MM.1S (cell line): ENCODE results near the gene ZNF212.

Source experiments
- DNase-seq: peaks from one replicate; pipeline ENCODE4 v3.0.0-alpha.2; 2015
- H2AFZ ChIP-seq: fragments of 300-600 bp; sonication (generic); 2 replicates; pipeline ENCODE4 v1.6.0; 2016; ENCODE audit warnings: antibody characterized with exemption, low read length
- H3F3A ChIP-seq: fragments of 300-600 bp; sonication (generic); 2 replicates; pipeline ENCODE4 v1.6.1; 2016; ENCODE audit warnings: mild to moderate bottlenecking, antibody characterized with exemption, low read length, moderate library complexity, mixed read lengths; ENCODE audit not compliant: insufficient read depth
- H3K27ac ChIP-seq: fragments of 300-600 bp; sonication (generic); 2 replicates; pipeline ENCODE4 v1.5.1; 2016; ENCODE audit warnings: mild to moderate bottlenecking, low read length
- H3K27me3 ChIP-seq: fragments of 300-600 bp; sonication (generic); replicated peaks from 2 replicates; pipeline ENCODE4 v1.6.0; 2016; ENCODE audit warnings: low read length; ENCODE audit not compliant: insufficient read depth
- H3K36me3 ChIP-seq: fragments of 300-600 bp; sonication (generic); replicated peaks from 2 replicates; pipeline ENCODE4 v1.6.1; 2016; ENCODE audit warnings: mild to moderate bottlenecking, low read length, mixed read lengths; ENCODE audit not compliant: insufficient read depth
- H3K4me1 ChIP-seq: fragments of 300-600 bp; sonication (generic); 2 replicates; pipeline ENCODE4 v1.6.1; 2016; ENCODE audit warnings: low read length, mixed read lengths
- H3K4me2 ChIP-seq: fragments of 300-600 bp; sonication (generic); 2 replicates; pipeline ENCODE4 v1.6.0; 2016; ENCODE audit warnings: low read depth, low read length
- H3K4me3 ChIP-seq: fragments of 300-600 bp; sonication (generic); 2 replicates; pipeline ENCODE4 v1.5.1; 2016; ENCODE audit warnings: low read length, mixed read lengths
- H3K79me2 ChIP-seq: fragments of 300-600 bp; sonication (generic); 2 replicates; pipeline ENCODE4 v1.6.1; 2016; ENCODE audit warnings: mixed run types, low read length, mixed read lengths
- H3K9ac ChIP-seq: fragments of 300-600 bp; sonication (generic); 2 replicates; pipeline ENCODE4 v1.6.1; 2016; ENCODE audit warnings: low read length, mixed read lengths
- H3K9me2 ChIP-seq: fragments of 300-600 bp; sonication (generic); replicated peaks from 2 replicates; pipeline ENCODE4 v1.6.1; 2016; ENCODE audit warnings: mild to moderate bottlenecking, low read length, mixed read lengths; ENCODE audit not compliant: insufficient read depth
- H3K9me3 ChIP-seq: fragments of 300-600 bp; sonication (generic); replicated peaks from 2 replicates; pipeline ENCODE4 v1.6.1; 2016; ENCODE audit warnings: mild to moderate bottlenecking, low read length, mixed read lengths; ENCODE audit not compliant: insufficient read depth
- H4K20me1 ChIP-seq: fragments of 300-600 bp; sonication (generic); 2 replicates; pipeline ENCODE4 v1.6.1; 2016; ENCODE audit warnings: mild to moderate bottlenecking, low read length, moderate library complexity, mixed read lengths; ENCODE audit not compliant: insufficient read depth
- CTCF ChIP-seq: fragments of 300-600 bp; sonication (generic); IDR thresholded peaks from 2 replicates; pipeline ENCODE4 v1.5.1; 2016; ENCODE audit warnings: antibody characterized with exemption, low read length, mixed read lengths
- EZH2 ChIP-seq: fragments of 300-600 bp; sonication (generic); optimal IDR thresholded peaks from 2 replicates; pipeline ENCODE3; 2017; ENCODE audit warnings: low read depth, mild to moderate bottlenecking, antibody characterized with exemption, low read length, mixed read lengths
- EZH2phosphoT487 ChIP-seq: fragments of 300-600 bp; sonication (generic); IDR thresholded peaks from 2 replicates; pipeline ENCODE4 v1.6.1; 2018; ENCODE audit warnings: antibody characterized with exemption, low read length

Gene ZNF212

GRCh38 chr7:149226840-149227494, 12.5 kb upstream of the ZNF212 start:
- H3K9ac ChIP-seq: no peak overlapping the region
- H3K4me1 ChIP-seq: no peaks in the 10 kb centered on the region
- H3K4me2 ChIP-seq: no peak overlapping the region
- peaks cover 6% of the 10 kb centered on the region; the same call in 1 of the 2 replicates for H3K36me3 ChIP-seq
- H2AFZ ChIP-seq: no peak overlapping the region
- no peaks in the 10 kb centered on the region for H3K27me3 ChIP-seq
- no peaks in the 10 kb centered on the region for H3K79me2 ChIP-seq
- H3F3A ChIP-seq: 0 out of 2 replicates have a peak, but pooled peaks cover 5% of the 10 kb centered on the region
- no peaks in the 10 kb centered on the region for H3K9me3 ChIP-seq
- TF ChIP-seq CTCF (no peak), EZH2phosphoT487 (no peak), EZH2 (no peak)
- H3K4me3 ChIP-seq: no peak overlapping the region
- no peaks in the 10 kb centered on the region for H3K9me2 ChIP-seq
- H3K27ac ChIP-seq: no peak overlapping the region
- no peak for DNase-seq
- H4K20me1 ChIP-seq: no peaks in the 10 kb centered on the region

- Histone ChIP-seq H2AFZ (no peak overlapping the region), H3K9me3 (no peaks in the 10 kb centered on the region), H3F3A (0 out of 2 replicates have a peak, but pooled peaks cover 5% of the 10 kb centered on the region), H3K4me2 (no peak overlapping the region), H3K27me3 (no peaks in the 10 kb centered on the region), H3K79me2 (no peaks in the 10 kb centered on the region), H3K4me1 (no peaks in the 10 kb centered on the region), H3K36me3 (peaks cover 6% of the 10 kb centered on the region; the same call in 1 of the 2 replicates), H4K20me1 (no peaks in the 10 kb centered on the region), H3K4me3 (no peak overlapping the region), H3K27ac (no peak overlapping the region), H3K9me2 (no peaks in the 10 kb centered on the region), H3K9ac (no peak overlapping the region)
- DNase-seq: no peak
- TF ChIP-seq CTCF (no peak), EZH2 (no peak), EZH2phosphoT487 (no peak)
These were observed 10.5 kb upstream of the ZNF212 start for GRCh38 chr7:149228831-149229471.

GRCh38 chr7:149229526-149229925, 9.9 kb upstream of the ZNF212 start:
- Histone ChIP-seq H3K36me3 (peaks cover 3% of the 10 kb centered on the region; the same call in 1 of the 2 replicates), H3K27ac (no peak overlapping the region), H3K4me2 (no peak overlapping the region), H3K4me3 (no peak overlapping the region), H3K9me3 (no peaks in the 10 kb centered on the region), H3F3A (0 out of 2 replicates have a peak, but pooled peaks cover 5% of the 10 kb centered on the region), H2AFZ (no peak overlapping the region), H3K9ac (no peak overlapping the region), H4K20me1 (no peaks in the 10 kb centered on the region), H3K4me1 (no peaks in the 10 kb centered on the region), H3K27me3 (no peaks in the 10 kb centered on the region), H3K9me2 (no peaks in the 10 kb centered on the region), H3K79me2 (no peaks in the 10 kb centered on the region)
- TF ChIP-seq CTCF: no peak
- TF ChIP-seq EZH2: no peak
- TF ChIP-seq EZH2phosphoT487: no peak
- DNase-seq: no peak
